Upper lobe of left lung (tissue), 6 donors: ENCODE data around the gene MDN1. TPM values are rescaled to one million over a fixed set of nuclear protein-coding genes. Genes with fewer than 3 reads are reported as not detected.

Source experiments
- ATAC-seq, 2 donors: fragments of 200-7000 bp; cut with Tn5 transposase; one replicate each; pipeline ENCODE4 v1.9.1; 2022; ENCODE audit warnings: mild to moderate bottlenecking in 2 of 2, moderate library complexity in 2 of 2; ENCODE audit not compliant: low FRiP score in 2 of 2
- DNase-seq, 2 donors: peaks; one replicate each; pipeline ENCODE4 v3.0.0-alpha.2; 2019 to 2020
- H3K27ac ChIP-seq, 4 donors: fragments of 200-600 bp; sonication (generic); one replicate each; pipeline ENCODE4 v1.5.1; 2016 to 2019
- H3K27me3 ChIP-seq, 4 donors: fragments of 200-600 bp; sonication (generic); one replicate each; pipeline ENCODE4 v1.5.1; 2017 to 2019
- H3K36me3 ChIP-seq, 4 donors: fragments of 200-600 bp; sonication (generic); one replicate each; pipeline ENCODE4 v1.5.1; 2016 to 2019
- H3K4me1 ChIP-seq, 4 donors: fragments of 200-600 bp; sonication (generic); one replicate each; pipeline ENCODE4 v1.5.1; 2018 to 2019
- H3K4me3 ChIP-seq, 4 donors: fragments of 200-600 bp; sonication (generic); one replicate each; pipeline ENCODE4 v1.5.1; 2017 to 2019; ENCODE audit warnings: mild to moderate bottlenecking in 2 of 4, moderate library complexity in 1 of 4
- H3K9me3 ChIP-seq, 4 donors: fragments of 200-600 bp; sonication (generic); one replicate each; pipeline ENCODE4 v1.5.1; 2018 to 2019
- EP300 ChIP-seq, 4 donors: sonication (generic); formaldehyde crosslinking; IDR thresholded peaks; one replicate each; pipeline ENCODE4 v1.5.1; 2017; ENCODE audit warnings: antibody characterized with exemption in 4 of 4, control low read depth in 2 of 4
- POLR2A ChIP-seq, 4 donors: fragments of 450-650 bp; IDR thresholded peaks; one replicate each; pipeline ENCODE4 v1.5.1; 2016 to 2017; ENCODE audit warnings: antibody characterized with exemption in 4 of 4, mild to moderate bottlenecking in 2 of 4
- POLR2AphosphoS5 ChIP-seq, 2 donors: sonication (generic); formaldehyde crosslinking; IDR thresholded peaks; one replicate each; pipeline ENCODE4 v1.5.1; 2017; ENCODE audit warnings: antibody characterized with exemption in 2 of 2
- WGBS, 2 donors: methylation state at CpG; one replicate each; pipeline ENCODE4 v1.1.5; 2017 to 2018; 5-methylcytosine and 5-hydroxymethylcytosine counted together
- total RNA-seq, 6 donors: library from RNA; depleted of rRNA in 4 of 6; stranded (reverse); fragments of >200 nt in 4 of 6; gene quantifications; one replicate each; pipeline versions ENCODE4 v1.1.0 to v1.2.1, GENCODE V29; 2016 to 2021
- TF ChIP-seq, protein P1 (sequence below), 6 experiments: fragments of 450-650 bp in 4 of 6; fragments of 200-600 bp in 2 of 6; sonication (generic) in 2 of 6; IDR thresholded peaks; one replicate each; pipeline ENCODE4 v1.5.1; 2016 to 2019; ENCODE audit warnings: antibody characterized with exemption in 6 of 6
- donor health status: DM: no; HTN: no; CAD: no; lungs with moderate emphysema.
- donor health status: DM: no; HTN: yes; CAD: no; lungs with severe emphysema.

The MDN1 gene
- total RNA-seq, 6 donors from 2014 or later, result 23.4 to 44.1 (median 29.6) TPM

DNA sequence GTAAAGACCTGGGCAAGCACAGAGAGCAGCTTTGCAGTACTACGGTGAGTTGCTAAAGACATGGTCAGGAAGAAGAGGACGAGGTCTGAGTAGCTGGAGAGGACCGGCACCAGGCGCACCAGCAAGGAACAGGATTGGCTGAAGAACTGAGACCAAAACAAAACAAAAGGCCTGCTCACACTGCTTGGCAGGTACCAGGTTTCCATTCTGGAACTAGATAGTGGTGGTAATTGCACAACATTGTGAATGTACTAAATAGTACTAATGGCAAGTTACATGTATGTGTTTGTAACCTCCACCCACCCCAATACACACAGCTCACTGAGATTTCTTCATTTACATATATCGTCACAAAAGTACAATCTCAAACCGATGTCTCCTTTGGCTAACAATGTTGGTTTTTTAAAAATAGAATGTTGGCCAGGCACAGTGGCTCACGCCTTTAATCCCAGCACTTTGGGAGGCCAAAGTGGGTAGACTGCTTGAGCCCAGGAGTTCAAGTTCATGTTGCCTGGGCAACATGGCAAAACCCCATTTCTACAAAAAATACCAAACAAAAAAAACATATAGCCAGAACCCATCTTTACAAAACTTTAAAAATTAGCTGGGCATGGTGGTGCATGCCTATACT is 148.5 kb downstream of the MDN1 start:
- TF ChIP-seq EP300 (IDR thresholded peaks at IDR 0.05) (no peak), POLR2A (IDR thresholded peaks at IDR 0.05) (no peak), POLR2AphosphoS5 (IDR thresholded peaks at IDR 0.05) (no peak)
- TF ChIP-seq, protein P1, sequence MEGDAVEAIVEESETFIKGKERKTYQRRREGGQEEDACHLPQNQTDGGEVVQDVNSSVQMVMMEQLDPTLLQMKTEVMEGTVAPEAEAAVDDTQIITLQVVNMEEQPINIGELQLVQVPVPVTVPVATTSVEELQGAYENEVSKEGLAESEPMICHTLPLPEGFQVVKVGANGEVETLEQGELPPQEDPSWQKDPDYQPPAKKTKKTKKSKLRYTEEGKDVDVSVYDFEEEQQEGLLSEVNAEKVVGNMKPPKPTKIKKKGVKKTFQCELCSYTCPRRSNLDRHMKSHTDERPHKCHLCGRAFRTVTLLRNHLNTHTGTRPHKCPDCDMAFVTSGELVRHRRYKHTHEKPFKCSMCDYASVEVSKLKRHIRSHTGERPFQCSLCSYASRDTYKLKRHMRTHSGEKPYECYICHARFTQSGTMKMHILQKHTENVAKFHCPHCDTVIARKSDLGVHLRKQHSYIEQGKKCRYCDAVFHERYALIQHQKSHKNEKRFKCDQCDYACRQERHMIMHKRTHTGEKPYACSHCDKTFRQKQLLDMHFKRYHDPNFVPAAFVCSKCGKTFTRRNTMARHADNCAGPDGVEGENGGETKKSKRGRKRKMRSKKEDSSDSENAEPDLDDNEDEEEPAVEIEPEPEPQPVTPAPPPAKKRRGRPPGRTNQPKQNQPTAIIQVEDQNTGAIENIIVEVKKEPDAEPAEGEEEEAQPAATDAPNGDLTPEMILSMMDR (IDR thresholded peaks at IDR 0.05), result no peak
- H3K27ac ChIP-seq, result no peak overlapping the region
- no peaks in the 10 kb centered on the region for H3K9me3 ChIP-seq
- H3K36me3 ChIP-seq, result peaks cover 33 to 77% (median 51%) of the 10 kb centered on the region in 4 donors
- 90 to 93% methylated on average over 7 of the region's 7 CpGs for WGBS, 2 donors
- no peaks in the 10 kb centered on the region for H3K27me3 ChIP-seq
- DNase-seq (no peak), ATAC-seq (no peak)
- no peak overlapping the region for H3K4me3 ChIP-seq
- peaks cover 0 to 4% (median 0%) of the 10 kb centered on the region in 4 donors for H3K4me1 ChIP-seq

DNA sequence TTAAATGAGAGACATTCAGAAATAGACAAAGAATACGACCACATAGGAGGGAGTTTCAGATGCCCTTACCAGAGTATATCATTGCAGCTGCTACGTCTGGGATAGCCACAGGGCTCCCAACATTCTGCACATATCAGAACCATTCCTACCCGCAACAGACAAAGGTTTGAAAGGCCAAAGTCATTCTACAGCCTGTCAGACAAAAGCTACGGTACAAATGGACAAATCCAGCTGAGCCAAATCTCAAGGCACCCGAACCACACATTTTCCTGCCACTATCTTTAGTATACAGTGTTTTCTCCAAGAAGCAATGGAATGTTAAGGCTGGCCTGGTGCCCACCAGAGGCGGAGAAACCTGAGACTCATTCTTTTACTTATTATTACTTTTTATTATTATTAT is 150.6 kb downstream of the MDN1 start:
- H3K4me1 ChIP-seq, result peaks cover 0 to 4% (median 0%) of the 10 kb centered on the region in 4 donors
- peaks cover 19 to 69% (median 34%) of the 10 kb centered on the region in 4 donors for H3K36me3 ChIP-seq
- H3K4me3 ChIP-seq, result no peak overlapping the region
- no peaks in the 10 kb centered on the region for H3K27me3 ChIP-seq
- ATAC-seq, result no peak
- TF ChIP-seq POLR2A (IDR thresholded peaks at IDR 0.05) (no peak), EP300 (IDR thresholded peaks at IDR 0.05) (no peak)
- 66 to 78% methylated on average over 6 of the region's 6 CpGs for WGBS, 2 donors
- no peaks in the 10 kb centered on the region for H3K9me3 ChIP-seq
- no peak overlapping the region for H3K27ac ChIP-seq
- no peak for DNase-seq

DNA sequence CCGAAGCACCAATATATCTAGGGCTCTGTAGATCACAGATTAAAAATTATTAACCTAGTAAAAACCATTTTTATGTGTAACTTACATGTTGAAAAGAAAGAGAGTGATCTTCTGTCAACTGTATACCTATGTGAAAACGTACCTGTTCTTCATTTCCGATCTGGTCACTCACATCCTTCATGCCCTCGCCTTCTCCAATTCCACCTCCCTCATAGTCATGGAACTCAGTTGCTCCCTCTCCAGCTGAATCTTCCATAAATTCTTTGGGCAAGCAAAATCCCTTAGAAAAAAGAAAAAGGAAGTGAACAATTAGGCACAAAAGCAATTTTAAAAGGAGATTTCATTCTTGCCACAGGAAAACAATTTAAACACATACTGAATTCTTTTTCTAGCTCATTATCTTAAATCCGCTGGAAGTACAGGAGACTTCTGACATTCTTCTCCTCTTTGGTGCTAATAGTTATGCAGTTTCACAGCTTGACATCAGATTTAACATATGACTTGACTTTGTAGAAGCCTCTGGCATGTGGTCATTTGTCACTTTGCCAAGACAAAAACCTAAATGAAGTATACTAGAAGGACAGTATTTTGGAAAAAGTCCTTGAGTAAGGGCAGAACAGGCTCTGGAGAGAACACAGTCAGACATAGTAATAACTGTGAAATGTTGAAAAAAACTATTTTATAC is 151.6 kb downstream of the MDN1 start:
- DNase-seq, result no peak
- Histone ChIP-seq H3K27ac (no peak overlapping the region), H3K27me3 (no peaks in the 10 kb centered on the region), H3K4me3 (no peak overlapping the region), H3K4me1 (peaks cover 0 to 4% (median 0%) of the 10 kb centered on the region in 4 donors), H3K9me3 (no peaks in the 10 kb centered on the region), H3K36me3 (peaks cover 18 to 69% (median 30%) of the 10 kb centered on the region in 4 donors)
- TF ChIP-seq POLR2A (IDR thresholded peaks at IDR 0.05), result no peak
- TF ChIP-seq POLR2AphosphoS5 (IDR thresholded peaks at IDR 0.05), result no peak
- TF ChIP-seq, protein P1 (IDR thresholded peaks at IDR 0.05), result no peak
- no peak for TF ChIP-seq EP300 (IDR thresholded peaks at IDR 0.05)
- WGBS, 2 donors, result 89 to 93% methylated on average over 5 of the region's 5 CpGs
- ATAC-seq, result no peak

DNA sequence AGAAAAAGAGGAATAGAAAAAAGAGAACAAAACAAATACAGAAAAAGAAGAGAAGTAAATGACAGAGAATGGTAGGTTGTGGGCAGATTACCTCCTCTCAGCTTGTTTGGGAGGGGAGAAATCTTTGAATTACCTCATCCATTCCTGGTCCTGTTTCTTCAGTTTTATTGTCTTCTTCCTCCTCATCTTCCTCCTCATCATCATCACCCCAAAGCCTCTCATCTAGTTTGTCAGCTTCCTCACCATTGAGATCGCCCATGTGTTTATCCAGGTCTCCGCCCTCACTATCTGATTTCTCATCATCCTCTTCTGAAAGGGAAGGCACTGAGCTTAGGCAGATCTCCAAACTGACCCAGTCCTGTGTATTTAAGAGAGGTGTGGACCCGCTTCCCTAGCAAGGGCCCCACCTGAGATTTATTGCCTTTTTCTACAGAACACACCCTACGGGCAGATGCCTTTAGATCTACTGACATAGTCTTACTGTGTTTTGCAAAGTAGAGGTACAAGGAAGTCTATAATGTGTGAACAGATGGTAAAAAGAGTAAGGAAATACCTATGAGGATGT is 156.9 kb downstream of the MDN1 start:
- ATAC-seq (no peak), DNase-seq (no peak)
- Histone ChIP-seq H3K36me3 (peaks cover 9 to 85% (median 39%) of the 10 kb centered on the region in 4 donors), H3K27me3 (no peaks in the 10 kb centered on the region), H3K9me3 (no peaks in the 10 kb centered on the region), H3K4me3 (no peak overlapping the region), H3K4me1 (no peaks in the 10 kb centered on the region), H3K27ac (no peak overlapping the region)
- TF ChIP-seq POLR2AphosphoS5 (IDR thresholded peaks at IDR 0.05), result no peak
- 95 to 100% methylated on average over 4 of the region's 4 CpGs for WGBS, 2 donors

DNA sequence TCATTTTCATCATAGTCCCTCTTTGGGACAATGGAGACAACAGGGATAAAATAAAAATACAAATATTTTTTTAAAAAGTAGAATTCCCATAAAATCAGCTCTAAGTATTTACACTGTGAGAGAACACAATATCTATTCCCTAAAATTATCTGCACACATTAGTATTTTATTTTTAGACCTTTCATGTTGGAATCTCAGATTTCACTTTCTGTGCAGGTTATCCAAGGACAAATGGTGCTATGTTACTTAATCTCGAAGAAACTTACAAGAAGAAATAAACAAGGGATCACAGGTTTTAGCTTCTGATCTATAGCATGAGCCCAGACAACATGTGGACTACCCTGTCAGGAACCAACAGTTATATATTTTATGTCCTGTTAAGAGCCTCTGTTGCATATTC is 158.0 kb downstream of the MDN1 start:
- Histone ChIP-seq H3K9me3 (no peaks in the 10 kb centered on the region), H3K36me3 (peaks cover 9 to 89% (median 45%) of the 10 kb centered on the region in 4 donors), H3K27me3 (no peaks in the 10 kb centered on the region), H3K4me3 (no peak overlapping the region), H3K27ac (no peak overlapping the region), H3K4me1 (no peaks in the 10 kb centered on the region)
- ATAC-seq, result no peak
- WGBS, 2 donors, result 79 to 87% methylated on average over 1 of the region's 1 CpG
- no peak for DNase-seq
- TF ChIP-seq POLR2AphosphoS5 (IDR thresholded peaks at IDR 0.05) (no peak), POLR2A (IDR thresholded peaks at IDR 0.05) (no peak), EP300 (IDR thresholded peaks at IDR 0.05) (no peak)
- TF ChIP-seq, protein P1 (IDR thresholded peaks at IDR 0.05), result no peak
